WTC11 (cell line): Measurements from ENCODE around the gene SPEN. TPM values are rescaled to one million over a fixed set of nuclear protein-coding genes. Genes with fewer than 3 reads are reported as not detected.

Experiments used
- ATAC-seq: fragments of 200-7000 bp; cut with Tn5 transposase; 2 replicates; pipeline ENCODE4 v1.10.0; 2021; ENCODE audit warnings: mild to moderate bottlenecking, moderate library complexity
- CTCF ChIA-PET: fragments of 300-600 bp; sonication (Branson Sonifier 250); formaldehyde crosslinking; loops from one replicate; lab custom pipeline; 2021; ENCODE audit warnings: antibody characterized with exemption; lab: Charles Lee
- POLR2A ChIA-PET: fragments of 350-600 bp; sonication (Branson Sonifier 250); formaldehyde crosslinking; loops from one replicate; lab custom pipeline; 2021; ENCODE audit warnings: antibody characterized with exemption; lab: Charles Lee
- DNase-seq: peaks from one replicate; pipeline ENCODE4 v3.0.0; 2021; ENCODE audit warnings: low spot score
- H3K27ac Mint-ChIP-seq: 2 replicates; pipeline ENCODE4 v1.8.0; 2021; ENCODE audit warnings: mixed read lengths
- H3K27me3 Mint-ChIP-seq: 2 replicates; pipeline ENCODE4 v1.8.0; 2021; ENCODE audit warnings: low read depth, mild to moderate bottlenecking, moderate library complexity, mixed read lengths
- H3K36me3 Mint-ChIP-seq: 2 replicates; pipeline ENCODE4 v1.8.0; 2021; ENCODE audit warnings: mixed read lengths
- H3K4me1 Mint-ChIP-seq: 2 replicates; pipeline ENCODE4 v1.8.0; 2022; ENCODE audit warnings: mixed read lengths
- H3K4me3 Mint-ChIP-seq: 2 replicates; pipeline ENCODE4 v1.8.0; 2021; ENCODE audit warnings: mild to moderate bottlenecking, moderate library complexity, mixed read lengths
- H3K9me3 Mint-ChIP-seq: 2 replicates; pipeline ENCODE4 v1.8.0; 2021; ENCODE audit warnings: mixed read lengths
- EMX1 ChIP-seq: fragments of 250-450 bp; sonication (Bioruptor Pico); IDR thresholded peaks from 2 replicates; pipeline ENCODE4 v1.8.0; 2021; ENCODE audit warnings: mild to moderate bottlenecking
- ESRRA ChIP-seq: sonication (generic); formaldehyde crosslinking; IDR thresholded peaks from 2 replicates; pipeline ENCODE4 v1.8.1; 2022; ENCODE audit warnings: mild to moderate bottlenecking, missing genetic modification reagents, borderline replicate concordance
- FOXJ3 ChIP-seq: sonication (generic); formaldehyde crosslinking; IDR thresholded peaks from 2 replicates; pipeline ENCODE4 v1.9.0; 2021; ENCODE audit warnings: missing genetic modification reagents, mild to moderate bottlenecking, borderline replicate concordance
- FOXK1 ChIP-seq: sonication (generic); formaldehyde crosslinking; IDR thresholded peaks from 2 replicates; pipeline ENCODE4 v1.8.0; 2022; ENCODE audit warnings: mild to moderate bottlenecking, moderate library complexity, missing genetic modification reagents
- GRHL2 ChIP-seq: fragments of 250-450 bp; sonication (Bioruptor Pico); IDR thresholded peaks from 2 replicates; pipeline ENCODE4 v1.8.0; 2022; ENCODE audit warnings: mild to moderate bottlenecking, moderate library complexity; ENCODE audit not compliant: insufficient replicate concordance, severe bottlenecking
- IRF2 ChIP-seq: sonication (generic); formaldehyde crosslinking; IDR thresholded peaks from 2 replicates; pipeline ENCODE4 v1.8.0; 2022; ENCODE audit warnings: low read depth, missing genetic modification reagents, borderline replicate concordance
- MXD4 ChIP-seq: fragments of 250-450 bp; sonication (Bioruptor Pico); IDR thresholded peaks from 2 replicates; pipeline ENCODE4 v1.8.0; 2021; ENCODE audit warnings: mild to moderate bottlenecking, moderate library complexity, borderline replicate concordance
- NFATC4 ChIP-seq: fragments of 250-450 bp; sonication (Bioruptor Pico); IDR thresholded peaks from 2 replicates; pipeline ENCODE4 v1.9.0; 2021; ENCODE audit warnings: mild to moderate bottlenecking
- NR1H2 ChIP-seq: sonication (generic); formaldehyde crosslinking; IDR thresholded peaks from 2 replicates; pipeline ENCODE4 v1.9.0; 2021; ENCODE audit warnings: mild to moderate bottlenecking, moderate library complexity, missing genetic modification reagents
- OVOL2 ChIP-seq: fragments of 250-450 bp; sonication (Bioruptor Pico); IDR thresholded peaks from 2 replicates; pipeline ENCODE4 v1.9.0; 2021; ENCODE audit warnings: mild to moderate bottlenecking, borderline replicate concordance
- SMAD4 ChIP-seq: sonication (generic); formaldehyde crosslinking; IDR thresholded peaks from 2 replicates; pipeline ENCODE4 v1.8.0; 2022; ENCODE audit warnings: mild to moderate bottlenecking, missing genetic modification reagents
- TCF7 ChIP-seq: sonication (generic); formaldehyde crosslinking; IDR thresholded peaks from 2 replicates; pipeline ENCODE4 v1.8.0; 2022; ENCODE audit warnings: mild to moderate bottlenecking, low read depth, missing genetic modification reagents, moderate library complexity
- TEAD1 ChIP-seq: sonication (generic); formaldehyde crosslinking; IDR thresholded peaks from 2 replicates; pipeline ENCODE4 v1.8.0; 2022; ENCODE audit warnings: mild to moderate bottlenecking, missing genetic modification reagents
- ZNF232 ChIP-seq: sonication (generic); formaldehyde crosslinking; IDR thresholded peaks from 2 replicates; pipeline ENCODE4 v1.8.0; 2022; ENCODE audit warnings: mild to moderate bottlenecking, missing genetic modification reagents
- ZNF317 ChIP-seq: sonication (generic); formaldehyde crosslinking; IDR thresholded peaks from 2 replicates; pipeline ENCODE4 v1.8.1; 2023; ENCODE audit warnings: low read depth, mild to moderate bottlenecking, moderate library complexity, missing genetic modification reagents, borderline replicate concordance
- ZNF416 ChIP-seq: fragments of 250-450 bp; sonication (Bioruptor Pico); IDR thresholded peaks from 2 replicates; pipeline ENCODE4 v1.9.0; 2021; ENCODE audit warnings: mild to moderate bottlenecking, inconsistent platforms
- total RNA-seq: library from RNA; stranded (reverse); gene quantifications from 3 replicates; pipeline ENCODE4 v1.2.3, GENCODE V29; 2021
- TF ChIP-seq, protein P1 (sequence below): sonication (generic); formaldehyde crosslinking; IDR thresholded peaks from 2 replicates; pipeline ENCODE4 v1.8.1; 2022; ENCODE audit warnings: mild to moderate bottlenecking, moderate library complexity, missing genetic modification reagents
- TF ChIP-seq, protein P2 (sequence below): sonication (generic); formaldehyde crosslinking; IDR thresholded peaks from 2 replicates; pipeline ENCODE4 v1.8.1; 2023; ENCODE audit warnings: mild to moderate bottlenecking, moderate library complexity, missing genetic modification reagents
- TF ChIP-seq, protein P3 (sequence below): fragments of 250-450 bp; sonication (Bioruptor Pico); IDR thresholded peaks from 2 replicates; pipeline ENCODE4 v1.9.0; 2021; ENCODE audit warnings: moderate library complexity, mild to moderate bottlenecking, inconsistent platforms, borderline replicate concordance
- TF ChIP-seq, protein P4 (sequence below): sonication (generic); formaldehyde crosslinking; IDR thresholded peaks from 2 replicates; pipeline ENCODE4 v1.8.1; 2022; ENCODE audit warnings: low read depth, missing genetic modification reagents, borderline replicate concordance
- TF ChIP-seq, protein P5 (sequence below): fragments of 200-600 bp; IDR thresholded peaks from 2 replicates; pipeline ENCODE4 v1.8.0; 2022; ENCODE audit warnings: antibody characterized with exemption
- TF ChIP-seq, protein P6 (sequence below): sonication (generic); formaldehyde crosslinking; IDR thresholded peaks from 2 replicates; pipeline ENCODE4 v1.8.0; 2023; ENCODE audit warnings: missing genetic modification reagents, mild to moderate bottlenecking, borderline replicate concordance

Gene SPEN
- total RNA-seq, 1 experiment from 2014 or later = 48.8 TPM

DNA sequence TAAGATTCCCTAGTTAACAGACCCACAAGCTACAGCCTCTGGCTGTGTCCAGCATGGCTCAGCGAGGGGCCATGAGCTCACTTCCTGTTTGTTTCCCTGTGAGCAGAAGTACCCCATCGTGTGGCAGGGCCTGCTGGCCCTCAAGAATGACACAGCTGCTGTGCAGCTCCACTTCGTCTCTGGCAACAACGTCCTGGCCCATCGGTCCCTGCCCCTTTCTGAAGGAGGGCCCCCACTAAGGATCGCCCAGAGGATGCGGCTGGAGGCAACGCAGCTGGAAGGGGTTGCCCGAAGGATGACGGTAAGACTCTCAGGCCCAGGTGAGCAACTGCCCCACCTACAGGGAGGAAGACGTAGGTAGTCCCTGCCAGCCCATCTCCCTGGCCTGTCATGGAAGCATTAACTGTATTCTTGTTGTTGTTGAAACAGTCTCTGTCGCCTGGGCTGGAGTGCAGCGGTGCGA is 90.2 kb downstream of the SPEN start:
- Mint-ChIP-seq H3K27ac (peak overlapping the region; percentile 81), H3K36me3 (peaks cover 57% of the 10 kb centered on the region), H3K9me3 (no peaks in the 10 kb centered on the region), H3K4me1 (peaks cover 6% of the 10 kb centered on the region), H3K27me3 (no peaks in the 10 kb centered on the region), H3K4me3 (no peak overlapping the region)
- TF ChIP-seq TCF7 (CRISPR knock-in tag) = no peak
- no peak for TF ChIP-seq MXD4
- TF ChIP-seq FOXJ3 (CRISPR knock-in tag) = no peak
- TF ChIP-seq EMX1 (CRISPR knock-in tag) = no peak
- no peak for TF ChIP-seq TEAD1 (CRISPR knock-in tag)
- TF ChIP-seq, protein P1, sequence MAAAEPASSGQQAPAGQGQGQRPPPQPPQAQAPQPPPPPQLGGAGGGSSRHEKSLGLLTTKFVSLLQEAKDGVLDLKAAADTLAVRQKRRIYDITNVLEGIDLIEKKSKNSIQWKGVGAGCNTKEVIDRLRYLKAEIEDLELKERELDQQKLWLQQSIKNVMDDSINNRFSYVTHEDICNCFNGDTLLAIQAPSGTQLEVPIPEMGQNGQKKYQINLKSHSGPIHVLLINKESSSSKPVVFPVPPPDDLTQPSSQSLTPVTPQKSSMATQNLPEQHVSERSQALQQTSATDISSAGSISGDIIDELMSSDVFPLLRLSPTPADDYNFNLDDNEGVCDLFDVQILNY (CRISPR knock-in tag) = no peak
- TF ChIP-seq, protein P2, sequence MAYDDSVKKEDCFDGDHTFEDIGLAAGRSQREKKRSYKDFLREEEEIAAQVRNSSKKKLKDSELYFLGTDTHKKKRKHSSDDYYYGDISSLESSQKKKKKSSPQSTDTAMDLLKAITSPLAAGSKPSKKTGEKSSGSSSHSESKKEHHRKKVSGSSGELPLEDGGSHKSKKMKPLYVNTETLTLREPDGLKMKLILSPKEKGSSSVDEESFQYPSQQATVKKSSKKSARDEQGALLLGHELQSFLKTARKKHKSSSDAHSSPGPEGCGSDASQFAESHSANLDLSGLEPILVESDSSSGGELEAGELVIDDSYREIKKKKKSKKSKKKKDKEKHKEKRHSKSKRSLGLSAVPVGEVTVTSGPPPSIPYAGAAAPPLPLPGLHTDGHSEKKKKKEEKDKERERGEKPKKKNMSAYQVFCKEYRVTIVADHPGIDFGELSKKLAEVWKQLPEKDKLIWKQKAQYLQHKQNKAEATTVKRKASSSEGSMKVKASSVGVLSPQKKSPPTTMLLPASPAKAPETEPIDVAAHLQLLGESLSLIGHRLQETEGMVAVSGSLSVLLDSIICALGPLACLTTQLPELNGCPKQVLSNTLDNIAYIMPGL = no peak
- no peak for TF ChIP-seq NFATC4 (CRISPR knock-in tag)
- TF ChIP-seq, protein P3, sequence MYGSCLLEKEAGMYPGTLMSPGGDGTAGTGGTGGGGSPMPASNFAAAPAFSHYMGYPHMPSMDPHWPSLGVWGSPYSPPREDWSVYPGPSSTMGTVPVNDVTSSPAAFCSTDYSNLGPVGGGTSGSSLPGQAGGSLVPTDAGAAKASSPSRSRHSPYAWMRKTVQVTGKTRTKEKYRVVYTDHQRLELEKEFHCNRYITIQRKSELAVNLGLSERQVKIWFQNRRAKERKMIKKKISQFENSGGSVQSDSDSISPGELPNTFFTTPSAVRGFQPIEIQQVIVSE (CRISPR knock-in tag) = no peak
- TF ChIP-seq, protein P4, sequence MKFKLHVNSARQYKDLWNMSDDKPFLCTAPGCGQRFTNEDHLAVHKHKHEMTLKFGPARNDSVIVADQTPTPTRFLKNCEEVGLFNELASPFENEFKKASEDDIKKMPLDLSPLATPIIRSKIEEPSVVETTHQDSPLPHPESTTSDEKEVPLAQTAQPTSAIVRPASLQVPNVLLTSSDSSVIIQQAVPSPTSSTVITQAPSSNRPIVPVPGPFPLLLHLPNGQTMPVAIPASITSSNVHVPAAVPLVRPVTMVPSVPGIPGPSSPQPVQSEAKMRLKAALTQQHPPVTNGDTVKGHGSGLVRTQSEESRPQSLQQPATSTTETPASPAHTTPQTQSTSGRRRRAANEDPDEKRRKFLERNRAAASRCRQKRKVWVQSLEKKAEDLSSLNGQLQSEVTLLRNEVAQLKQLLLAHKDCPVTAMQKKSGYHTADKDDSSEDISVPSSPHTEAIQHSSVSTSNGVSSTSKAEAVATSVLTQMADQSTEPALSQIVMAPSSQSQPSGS = no peak
- no peak for TF ChIP-seq SMAD4 (CRISPR knock-in tag)
- TF ChIP-seq GRHL2 (CRISPR knock-in tag) = no peak
- no peak for TF ChIP-seq ZNF416 (CRISPR knock-in tag)
- TF ChIP-seq ZNF317 = no peak
- TF ChIP-seq, protein P5, sequence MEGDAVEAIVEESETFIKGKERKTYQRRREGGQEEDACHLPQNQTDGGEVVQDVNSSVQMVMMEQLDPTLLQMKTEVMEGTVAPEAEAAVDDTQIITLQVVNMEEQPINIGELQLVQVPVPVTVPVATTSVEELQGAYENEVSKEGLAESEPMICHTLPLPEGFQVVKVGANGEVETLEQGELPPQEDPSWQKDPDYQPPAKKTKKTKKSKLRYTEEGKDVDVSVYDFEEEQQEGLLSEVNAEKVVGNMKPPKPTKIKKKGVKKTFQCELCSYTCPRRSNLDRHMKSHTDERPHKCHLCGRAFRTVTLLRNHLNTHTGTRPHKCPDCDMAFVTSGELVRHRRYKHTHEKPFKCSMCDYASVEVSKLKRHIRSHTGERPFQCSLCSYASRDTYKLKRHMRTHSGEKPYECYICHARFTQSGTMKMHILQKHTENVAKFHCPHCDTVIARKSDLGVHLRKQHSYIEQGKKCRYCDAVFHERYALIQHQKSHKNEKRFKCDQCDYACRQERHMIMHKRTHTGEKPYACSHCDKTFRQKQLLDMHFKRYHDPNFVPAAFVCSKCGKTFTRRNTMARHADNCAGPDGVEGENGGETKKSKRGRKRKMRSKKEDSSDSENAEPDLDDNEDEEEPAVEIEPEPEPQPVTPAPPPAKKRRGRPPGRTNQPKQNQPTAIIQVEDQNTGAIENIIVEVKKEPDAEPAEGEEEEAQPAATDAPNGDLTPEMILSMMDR = no peak
- no peak for TF ChIP-seq NR1H2 (CRISPR knock-in tag)
- TF ChIP-seq ESRRA = no peak
- ChIA-PET POLR2A (interaction anchor here (0.6 to 1.4 kb wide), 5 partner anchors 12 to 937 kb away, joined by 3 to 5 read pairs (median 3); partner anchors contain the start of gene SPEN), CTCF (interaction anchor here (0.6 to 2.4 kb wide), 23 partner anchors 11 to 198 kb away, joined by 3 to 37 read pairs (median 4); partner anchors contain the start of genes FAM131C and SPEN)
- ATAC-seq (peak; percentile 85), DNase-seq (peak; percentile 56)

DNA sequence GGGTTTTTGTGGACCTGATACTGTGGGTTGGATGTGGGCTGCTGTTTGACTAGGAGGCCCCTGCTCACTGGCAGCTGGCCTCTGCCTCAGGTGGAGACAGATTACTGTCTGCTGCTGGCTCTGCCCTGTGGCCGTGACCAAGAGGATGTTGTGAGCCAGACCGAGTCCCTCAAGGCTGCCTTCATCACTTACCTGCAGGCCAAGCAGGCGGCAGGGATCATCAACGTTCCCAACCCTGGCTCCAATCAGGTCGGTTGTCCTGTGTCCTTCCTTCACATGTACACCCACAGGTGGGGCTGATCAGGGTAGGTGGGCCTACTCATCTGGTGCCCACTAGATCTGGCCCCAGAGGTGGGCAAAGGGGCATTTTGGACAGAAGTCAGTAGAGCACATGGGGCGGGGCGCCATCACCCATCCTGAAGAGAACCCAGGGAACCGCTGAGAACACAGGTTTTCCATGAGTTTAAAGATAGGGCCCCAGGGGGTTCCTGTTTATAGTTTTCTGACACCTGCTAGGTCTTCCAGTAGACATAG is 91.2 kb downstream of the SPEN start:
- POLR2A ChIA-PET = interaction anchor here (0.6 to 1.2 kb wide), 3 partner anchors 123 to 936 kb away, joined by 3 to 5 read pairs (median 3); no protein-coding TSS in a partner anchor
- Mint-ChIP-seq H3K9me3 (no peaks in the 10 kb centered on the region), H3K27ac (no peak overlapping the region), H3K27me3 (no peaks in the 10 kb centered on the region), H3K36me3 (peaks cover 48% of the 10 kb centered on the region), H3K4me3 (no peak overlapping the region), H3K4me1 (peaks cover 6% of the 10 kb centered on the region)
- ATAC-seq (no peak), DNase-seq (no peak)
- CTCF ChIA-PET = interaction anchor here (1.5 to 2.4 kb wide), 4 partner anchors 123 to 147 kb away, joined by 14 to 37 read pairs (median 24); no protein-coding TSS in a partner anchor
- TF ChIP-seq OVOL2 (CRISPR knock-in tag) (no peak), ZNF232 (CRISPR knock-in tag) (no peak), FOXK1 (no peak), IRF2 (no peak)
- TF ChIP-seq, protein P6, sequence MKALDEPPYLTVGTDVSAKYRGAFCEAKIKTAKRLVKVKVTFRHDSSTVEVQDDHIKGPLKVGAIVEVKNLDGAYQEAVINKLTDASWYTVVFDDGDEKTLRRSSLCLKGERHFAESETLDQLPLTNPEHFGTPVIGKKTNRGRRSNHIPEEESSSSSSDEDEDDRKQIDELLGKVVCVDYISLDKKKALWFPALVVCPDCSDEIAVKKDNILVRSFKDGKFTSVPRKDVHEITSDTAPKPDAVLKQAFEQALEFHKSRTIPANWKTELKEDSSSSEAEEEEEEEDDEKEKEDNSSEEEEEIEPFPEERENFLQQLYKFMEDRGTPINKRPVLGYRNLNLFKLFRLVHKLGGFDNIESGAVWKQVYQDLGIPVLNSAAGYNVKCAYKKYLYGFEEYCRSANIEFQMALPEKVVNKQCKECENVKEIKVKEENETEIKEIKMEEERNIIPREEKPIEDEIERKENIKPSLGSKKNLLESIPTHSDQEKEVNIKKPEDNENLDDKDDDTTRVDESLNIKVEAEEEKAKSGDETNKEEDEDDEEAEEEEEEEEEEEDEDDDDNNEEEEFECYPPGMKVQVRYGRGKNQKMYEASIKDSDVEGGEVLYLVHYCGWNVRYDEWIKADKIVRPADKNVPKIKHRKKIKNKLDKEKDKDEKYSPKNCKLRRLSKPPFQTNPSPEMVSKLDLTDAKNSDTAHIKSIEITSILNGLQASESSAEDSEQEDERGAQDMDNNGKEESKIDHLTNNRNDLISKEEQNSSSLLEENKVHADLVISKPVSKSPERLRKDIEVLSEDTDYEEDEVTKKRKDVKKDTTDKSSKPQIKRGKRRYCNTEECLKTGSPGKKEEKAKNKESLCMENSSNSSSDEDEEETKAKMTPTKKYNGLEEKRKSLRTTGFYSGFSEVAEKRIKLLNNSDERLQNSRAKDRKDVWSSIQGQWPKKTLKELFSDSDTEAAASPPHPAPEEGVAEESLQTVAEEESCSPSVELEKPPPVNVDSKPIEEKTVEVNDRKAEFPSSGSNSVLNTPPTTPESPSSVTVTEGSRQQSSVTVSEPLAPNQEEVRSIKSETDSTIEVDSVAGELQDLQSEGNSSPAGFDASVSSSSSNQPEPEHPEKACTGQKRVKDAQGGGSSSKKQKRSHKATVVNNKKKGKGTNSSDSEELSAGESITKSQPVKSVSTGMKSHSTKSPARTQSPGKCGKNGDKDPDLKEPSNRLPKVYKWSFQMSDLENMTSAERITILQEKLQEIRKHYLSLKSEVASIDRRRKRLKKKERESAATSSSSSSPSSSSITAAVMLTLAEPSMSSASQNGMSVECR (CRISPR knock-in tag) = no peak
